ENCODE results near the gene FHOD1.

FHOD1 gene

GRCh38 chr16:67188323-67188722, 59.0 kb downstream of the FHOD1 start:
- H3K27ac ChIP-seq (replicated peaks) = no peak overlapping the region
- DNase-seq (ENCODE audit: low read depth in 1 of 2, low spot score in 1 of 2) = no peak

GRCh38 chr16:67187175-67187890, 59.9 kb downstream of the FHOD1 start:
- TF ChIP-seq REST (IDR thresholded peaks at IDR 0.05; ENCODE audit: insufficient replicate concordance, low read depth) (no peak), SPI1 (IDR thresholded peaks at IDR 0.05; ENCODE audit: borderline replicate concordance, low read depth) (no peak), CTCF (IDR thresholded peaks at IDR 0.05; ENCODE audit: insufficient read depth, low read length) (no peak), GABPA (IDR thresholded peaks at IDR 0.05; ENCODE audit: low read depth) (no peak), POLR2AphosphoS5 (IDR thresholded peaks at IDR 0.05; ENCODE audit: low read depth) (no peak)
- Histone ChIP-seq H3K27ac (replicated peaks) (no peak overlapping the region), H3K4me3 (replicated peaks; ENCODE audit: insufficient read depth, low read length) (no peak overlapping the region)

More at GRCh38 chr16:67188323-67188722, 59.0 kb downstream of the FHOD1 start:
- Histone ChIP-seq H3K4me3 (replicated peaks; ENCODE audit: insufficient read depth, low read length) (no peak overlapping the region), H3K27me3 (ENCODE audit: insufficient read depth, poor library complexity, severe bottlenecking) (peaks cover 7% of the 10 kb centered on the region)
- TF ChIP-seq POLR2AphosphoS5 (IDR thresholded peaks at IDR 0.05; ENCODE audit: low read depth) (no peak), SPI1 (IDR thresholded peaks at IDR 0.05; ENCODE audit: borderline replicate concordance, low read depth) (no peak), CTCF (IDR thresholded peaks at IDR 0.05; ENCODE audit: insufficient read depth, low read length) (no peak), REST (IDR thresholded peaks at IDR 0.05; ENCODE audit: insufficient replicate concordance, low read depth) (no peak), GABPA (IDR thresholded peaks at IDR 0.05; ENCODE audit: low read depth) (no peak)

GRCh38 chr16:67186550-67186950, 60.7 kb downstream of the FHOD1 start:
- H3K27ac ChIP-seq (replicated peaks) = no peak overlapping the region
- TF ChIP-seq GABPA (IDR thresholded peaks at IDR 0.05; ENCODE audit: low read depth) (no peak), SPI1 (IDR thresholded peaks at IDR 0.05; ENCODE audit: borderline replicate concordance, low read depth) (no peak), POLR2AphosphoS5 (IDR thresholded peaks at IDR 0.05; ENCODE audit: low read depth) (no peak), CTCF (IDR thresholded peaks at IDR 0.05; ENCODE audit: insufficient read depth, low read length) (no peak), REST (IDR thresholded peaks at IDR 0.05; ENCODE audit: insufficient replicate concordance, low read depth) (no peak)
- no peak overlapping the region for H3K4me3 ChIP-seq (replicated peaks; ENCODE audit: insufficient read depth, low read length)
- no peak for DNase-seq (ENCODE audit: low read depth in 1 of 2, low spot score in 1 of 2)
- peaks cover 7% of the 10 kb centered on the region for H3K27me3 ChIP-seq (ENCODE audit: insufficient read depth, poor library complexity, severe bottlenecking)

More at GRCh38 chr16:67187175-67187890, 59.9 kb downstream of the FHOD1 start:
- peaks cover 7% of the 10 kb centered on the region for H3K27me3 ChIP-seq (ENCODE audit: insufficient read depth, poor library complexity, severe bottlenecking)
- DNase-seq (ENCODE audit: low read depth in 1 of 2, low spot score in 1 of 2) = no peak

Data from HL-60 (cell line).